GM18951 (cell line): ENCODE measurements around the gene TRAFD1.

Experiments
- POLR2A ChIP-seq: IDR thresholded peaks from 4 replicates; pipeline ENCODE4 v1.6.1; 2011; ENCODE audit warnings: mild to moderate bottlenecking; ENCODE audit not compliant: insufficient read length, insufficient read depth; ENCODE audit errors: extremely low read depth
- in situ Hi-C: fragments of 300-500 bp; cut with MboI; formaldehyde crosslinking; loops from one replicate; pipeline ENCODE4 v1.12.0; 2022; ENCODE audit warnings: low sequenced_read_pairs, mixed read lengths, inconsistent platforms; ENCODE audit not compliant: unreplicated experiment

The TRAFD1 gene

DNA sequence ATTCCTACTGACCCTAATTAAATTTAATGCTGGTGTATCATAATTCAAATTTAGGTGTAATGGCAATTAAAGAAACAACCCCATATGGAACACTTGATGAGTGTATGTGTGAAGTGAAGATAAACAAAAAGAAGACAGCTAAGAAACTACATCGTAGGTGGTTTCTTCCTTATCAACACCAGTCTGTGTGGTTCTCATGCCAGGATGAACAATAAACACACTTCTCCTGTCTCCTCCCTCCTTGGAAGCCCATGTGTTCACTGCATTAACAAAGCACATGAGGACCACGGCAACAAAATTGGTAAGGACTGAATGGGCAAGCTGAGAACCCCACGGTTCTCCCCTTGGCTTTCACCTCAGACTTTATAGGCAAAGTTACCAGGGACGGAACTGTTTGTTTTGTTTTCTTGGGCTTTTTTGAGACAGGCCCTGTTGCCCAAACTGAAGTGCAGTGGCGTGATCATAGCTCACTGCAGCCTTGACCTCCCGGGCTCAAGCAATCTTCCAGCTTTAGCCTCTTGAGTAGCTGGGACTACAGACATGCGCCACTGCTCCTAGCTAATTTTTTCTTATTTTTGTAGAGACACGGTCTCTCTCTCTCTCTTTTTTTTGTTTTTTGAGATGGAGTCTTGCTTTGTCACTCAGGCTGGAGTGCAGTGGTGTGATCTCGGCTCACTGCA lies 71.0 kb downstream of the TRAFD1 start:
- in situ Hi-C loops = no loop called here

DNA sequence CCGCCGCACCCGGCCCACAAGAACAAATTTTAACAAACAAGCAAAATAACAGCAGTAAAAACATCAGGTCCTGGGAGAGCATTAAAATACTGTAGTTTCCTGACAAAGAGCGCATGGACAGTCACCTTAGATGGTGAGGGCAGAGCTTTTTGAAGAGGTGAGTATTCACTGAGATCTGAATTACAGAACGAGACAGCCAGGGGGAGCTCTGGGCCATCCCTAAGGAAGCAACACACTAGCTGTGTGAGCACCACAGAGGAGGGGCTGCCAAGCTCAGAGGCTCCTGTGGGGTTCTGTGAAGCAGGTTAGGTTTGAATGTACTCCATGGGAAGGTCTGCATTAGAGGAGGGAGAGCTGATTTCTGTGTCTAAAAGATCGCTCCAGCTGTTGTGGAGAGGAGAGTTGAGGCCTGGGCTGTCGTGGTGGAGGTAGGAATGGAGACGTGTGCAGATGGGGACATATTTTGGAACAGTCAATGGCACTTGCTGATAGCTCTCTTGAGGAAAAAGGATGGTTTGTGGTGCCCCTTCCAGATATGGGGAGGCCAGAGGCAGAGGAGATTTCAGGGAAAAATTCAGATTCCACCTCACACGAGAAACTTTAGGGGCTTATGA lies 72.9 kb downstream of the TRAFD1 start:
- TF ChIP-seq POLR2A = no peak
- in situ Hi-C loops = no loop called here

More for the DNA sequence above, 71.0 kb downstream of the TRAFD1 start:
- TF ChIP-seq POLR2A = no peak

DNA sequence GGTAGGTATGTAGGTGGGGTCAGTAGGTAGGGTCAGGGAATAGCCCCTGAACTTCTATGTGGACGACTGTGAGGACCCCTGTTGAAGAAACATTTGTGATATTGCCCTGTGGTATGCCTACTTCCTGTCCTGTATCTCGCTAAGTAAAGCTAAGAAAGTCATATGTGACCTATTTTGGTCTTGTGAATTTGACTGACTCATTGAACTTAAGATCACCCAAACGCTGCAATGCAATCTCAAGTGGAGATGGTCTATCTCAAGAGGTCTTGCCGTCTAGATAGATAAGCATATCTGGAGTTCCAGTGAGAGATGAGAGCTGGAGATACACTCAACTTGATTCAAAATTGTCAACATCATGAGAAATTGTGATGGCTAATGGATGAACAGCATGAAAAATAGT lies 73.8 kb downstream of the TRAFD1 start:
- in situ Hi-C loops = no loop called here
- TF ChIP-seq POLR2A = no peak
